ENCODE data around the gene EFEMP1.

The EFEMP1 gene

DNA sequence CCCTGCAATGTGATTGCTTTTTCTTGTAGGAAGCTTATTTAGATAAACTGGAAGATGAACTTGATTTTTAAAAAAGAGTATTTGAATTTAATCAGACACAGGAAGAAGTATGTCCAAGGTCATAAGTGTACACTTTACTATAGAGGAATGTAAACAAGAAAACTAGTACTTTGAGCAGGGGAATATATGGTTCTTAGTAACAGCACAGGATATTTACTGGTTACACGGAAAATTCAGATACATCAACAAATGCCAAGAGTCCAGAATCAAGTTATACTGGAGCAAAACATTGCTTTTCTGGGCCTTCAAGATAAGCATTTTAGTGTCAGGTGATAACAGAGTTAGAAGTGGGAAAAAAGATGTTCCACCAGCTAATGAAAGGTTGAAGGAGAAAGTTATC is 75.5 kb downstream of the EFEMP1 start:
- TF ChIP-seq, protein P1, sequence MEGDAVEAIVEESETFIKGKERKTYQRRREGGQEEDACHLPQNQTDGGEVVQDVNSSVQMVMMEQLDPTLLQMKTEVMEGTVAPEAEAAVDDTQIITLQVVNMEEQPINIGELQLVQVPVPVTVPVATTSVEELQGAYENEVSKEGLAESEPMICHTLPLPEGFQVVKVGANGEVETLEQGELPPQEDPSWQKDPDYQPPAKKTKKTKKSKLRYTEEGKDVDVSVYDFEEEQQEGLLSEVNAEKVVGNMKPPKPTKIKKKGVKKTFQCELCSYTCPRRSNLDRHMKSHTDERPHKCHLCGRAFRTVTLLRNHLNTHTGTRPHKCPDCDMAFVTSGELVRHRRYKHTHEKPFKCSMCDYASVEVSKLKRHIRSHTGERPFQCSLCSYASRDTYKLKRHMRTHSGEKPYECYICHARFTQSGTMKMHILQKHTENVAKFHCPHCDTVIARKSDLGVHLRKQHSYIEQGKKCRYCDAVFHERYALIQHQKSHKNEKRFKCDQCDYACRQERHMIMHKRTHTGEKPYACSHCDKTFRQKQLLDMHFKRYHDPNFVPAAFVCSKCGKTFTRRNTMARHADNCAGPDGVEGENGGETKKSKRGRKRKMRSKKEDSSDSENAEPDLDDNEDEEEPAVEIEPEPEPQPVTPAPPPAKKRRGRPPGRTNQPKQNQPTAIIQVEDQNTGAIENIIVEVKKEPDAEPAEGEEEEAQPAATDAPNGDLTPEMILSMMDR (IDR thresholded peaks at IDR 0.05; ENCODE audit: low read depth, low read length, missing control alignments) = no peak
- DNase-seq (ENCODE audit: low read depth) = no peak
- H3K4me3 ChIP-seq (ENCODE audit: low read depth, low read length) = no peak overlapping the region

DNA sequence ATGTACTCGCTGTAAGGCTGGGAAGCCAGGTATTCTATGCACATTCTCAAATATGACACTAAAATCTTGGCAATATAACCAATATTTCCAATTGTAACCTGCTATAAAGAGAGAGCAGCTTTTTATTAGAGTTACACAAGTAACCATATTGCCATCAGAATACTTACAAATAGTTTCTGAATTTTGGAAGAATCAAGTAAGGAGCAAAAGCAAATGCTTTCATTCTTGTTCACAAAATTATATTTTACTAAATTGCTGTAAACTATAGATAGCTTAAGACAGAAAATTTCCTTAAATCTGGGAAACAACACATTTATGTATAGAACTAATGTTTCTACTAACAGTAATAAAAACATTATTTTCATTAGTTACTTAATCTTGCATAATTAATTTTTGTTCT is 77.2 kb downstream of the EFEMP1 start:
- no peak for DNase-seq (ENCODE audit: low read depth)
- TF ChIP-seq, protein P1 (IDR thresholded peaks at IDR 0.05; ENCODE audit: low read depth, low read length, missing control alignments) = no peak

GRCh38 chr2:55844986-55845385 is 78.6 kb downstream of the EFEMP1 start:
- no peak overlapping the region for H3K4me3 ChIP-seq (ENCODE audit: low read depth, low read length)
- DNase-seq (ENCODE audit: low read depth) = no peak
- TF ChIP-seq, protein P1 (IDR thresholded peaks at IDR 0.05; ENCODE audit: low read depth, low read length, missing control alignments) = no peak

More for the DNA sequence above, 77.2 kb downstream of the EFEMP1 start:
- no peak overlapping the region for H3K4me3 ChIP-seq (ENCODE audit: low read depth, low read length)

DNA sequence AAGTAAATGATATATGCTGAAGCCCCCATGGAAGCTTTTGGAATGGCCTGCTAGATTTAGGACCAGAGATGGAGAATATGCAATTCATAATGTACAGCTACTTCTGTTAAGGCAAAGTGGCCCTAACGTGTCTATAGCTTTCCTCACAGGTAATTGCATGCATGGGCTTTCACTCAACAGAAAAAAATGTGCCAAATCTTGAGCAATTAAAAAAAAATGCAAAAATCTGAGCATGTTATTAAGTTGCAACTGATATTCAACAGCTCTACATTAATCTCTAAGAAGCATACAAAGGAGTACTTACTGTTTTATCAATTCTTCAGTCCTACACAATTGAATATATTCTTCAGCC is 79.6 kb downstream of the EFEMP1 start:
- H3K4me3 ChIP-seq (ENCODE audit: low read depth, low read length) = no peak overlapping the region
- no peak for DNase-seq (ENCODE audit: low read depth)
- TF ChIP-seq, protein P1 (IDR thresholded peaks at IDR 0.05; ENCODE audit: low read depth, low read length, missing control alignments) = no peak

DNA sequence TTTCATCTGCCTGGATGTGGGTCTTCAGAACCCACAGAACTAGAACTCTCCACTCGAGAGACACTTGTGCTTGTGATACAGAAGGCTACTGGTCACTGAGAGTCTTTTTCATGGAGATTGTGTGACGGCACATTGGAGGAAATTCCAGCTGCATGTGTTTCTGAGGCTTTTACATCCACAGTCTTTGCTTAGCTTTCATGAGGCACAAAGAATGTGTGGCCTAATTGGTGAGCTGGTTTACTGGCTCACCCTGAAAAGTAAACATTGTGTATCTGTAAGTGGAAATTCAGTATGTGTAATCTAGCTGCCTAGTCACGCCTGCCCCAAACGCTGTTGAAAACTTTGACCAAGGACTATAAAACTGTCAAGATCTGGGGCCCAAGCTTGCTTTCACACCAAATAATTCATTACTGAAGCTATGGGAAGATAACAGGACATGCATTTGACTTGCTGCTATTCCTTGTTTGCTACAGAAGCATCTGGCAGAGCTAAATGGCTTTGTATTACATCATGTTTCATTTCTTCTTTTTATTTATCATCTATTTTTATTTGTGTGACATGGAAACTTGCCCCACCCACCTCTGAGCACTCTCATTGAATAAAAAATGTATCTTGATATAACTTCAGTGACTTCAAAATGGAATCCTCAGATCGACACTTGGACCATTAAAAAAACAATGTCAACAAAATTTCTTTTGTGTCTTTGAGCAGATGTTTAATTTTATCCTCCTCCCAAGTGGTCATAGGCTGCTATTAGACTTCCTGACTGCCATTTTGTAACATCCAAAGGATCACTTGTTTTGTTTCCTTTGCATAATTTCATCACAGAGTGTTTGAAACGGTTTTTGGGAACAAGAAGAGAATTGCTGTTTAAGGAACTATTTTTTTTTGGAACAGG is 80.2 kb downstream of the EFEMP1 start:
- TF ChIP-seq, protein P1 (IDR thresholded peaks at IDR 0.05; ENCODE audit: low read depth, low read length, missing control alignments) = no peak
- DNase-seq (ENCODE audit: low read depth) = no peak
- H3K4me3 ChIP-seq (ENCODE audit: low read depth, low read length) = no peak overlapping the region

DNA sequence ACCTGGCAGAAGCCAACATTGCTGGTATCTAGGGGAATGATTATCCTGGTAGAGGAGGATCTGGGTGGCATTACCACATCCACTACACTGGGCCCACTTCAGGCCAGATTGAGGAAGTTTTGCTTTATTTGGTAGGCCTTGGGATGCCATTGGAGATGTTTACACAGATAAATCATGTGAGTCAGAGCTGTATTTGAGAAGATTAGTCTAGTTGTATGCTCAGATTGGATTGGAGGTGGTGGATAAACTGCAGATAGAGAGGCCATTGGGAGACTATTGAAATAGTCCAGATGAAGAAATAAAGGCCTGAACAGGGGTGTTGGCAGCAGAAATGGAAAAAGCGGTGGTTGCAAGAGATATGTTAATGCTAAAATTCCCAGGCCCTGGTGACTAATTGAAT is 81.5 kb downstream of the EFEMP1 start:
- no peak for DNase-seq (ENCODE audit: low read depth)
- TF ChIP-seq, protein P1 (IDR thresholded peaks at IDR 0.05; ENCODE audit: low read depth, low read length, missing control alignments) = no peak
- no peak overlapping the region for H3K4me3 ChIP-seq (ENCODE audit: low read depth, low read length)

DNA sequence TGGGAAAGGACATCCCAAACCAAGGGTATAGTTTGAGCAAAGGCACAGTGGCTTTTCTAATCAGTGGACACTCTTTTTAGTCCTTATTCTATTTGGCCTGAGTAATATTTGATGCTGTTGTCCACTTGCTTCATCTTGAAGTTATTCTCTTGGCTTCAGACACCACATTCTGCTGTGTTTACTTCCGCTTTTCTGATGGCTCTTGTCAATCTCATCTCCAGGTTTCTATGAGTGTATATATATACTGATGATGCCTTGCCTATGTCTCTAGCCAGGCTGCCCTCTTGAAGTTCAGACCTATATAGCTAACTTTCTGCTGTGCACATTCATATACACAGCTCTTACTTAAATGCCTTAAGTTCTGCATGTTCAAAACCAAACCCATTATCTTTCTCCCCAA is 83.1 kb downstream of the EFEMP1 start:
- TF ChIP-seq, protein P1 (IDR thresholded peaks at IDR 0.05; ENCODE audit: low read depth, low read length, missing control alignments) = no peak
- H3K4me3 ChIP-seq (ENCODE audit: low read depth, low read length) = no peak overlapping the region
- DNase-seq (ENCODE audit: low read depth) = no peak
